Measurements from ENCODE around the gene SLC38A4. TPM values are rescaled to one million over a fixed set of nuclear protein-coding genes. Genes with fewer than 3 reads are reported as not detected.

The SLC38A4 gene
- total and polyA plus RNA-seq, 5 donors, result 0.59 to 2.0 (median 1.2) TPM

DNA sequence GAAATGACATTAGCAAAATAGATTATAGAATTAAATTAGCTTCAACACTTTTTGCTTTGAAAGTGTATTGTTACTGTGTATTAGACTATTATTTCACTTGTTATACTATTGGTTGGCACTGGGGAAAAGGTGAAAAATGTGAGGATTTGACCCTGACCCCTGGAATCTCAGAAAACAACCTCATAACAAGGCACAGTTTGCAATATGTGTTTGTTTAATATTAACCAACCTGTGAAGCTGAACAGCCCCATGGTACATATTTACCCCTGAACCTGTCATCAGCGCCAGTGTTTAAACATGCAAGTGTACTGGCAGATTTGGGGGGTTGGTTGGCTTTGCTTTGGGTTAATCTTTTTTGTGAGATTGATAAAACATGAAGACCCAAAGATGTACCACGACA is 11.7 kb downstream of the SLC38A4 start:
- Histone ChIP-seq H3K4me1 (ENCODE audit: control insufficient read depth, insufficient read depth, low read length) (no peaks in the 10 kb centered on the region), H3K27ac (ENCODE audit: low read length) (no peak overlapping the region), H3K4me3 (ENCODE audit: low read length) (no peak overlapping the region), H3K9me3 (ENCODE audit: control insufficient read depth, low read length) (no peaks in the 10 kb centered on the region), H3K27me3 (ENCODE audit: control insufficient read depth, insufficient read depth) (no peaks in the 10 kb centered on the region)
- 73% methylated on average over 2 of the region's 2 CpGs for WGBS
- intact Hi-C loops (cut with DNase I), result no loop called here
- DNase-seq (no peak), ATAC-seq (no peak)

GRCh38 chr12:46811185-46811584 is 14.6 kb downstream of the SLC38A4 start:
- WGBS, result 70% methylated on average over 1 of the region's 1 CpG
- Histone ChIP-seq H3K27ac (ENCODE audit: low read length) (no peak overlapping the region), H3K27me3 (ENCODE audit: control insufficient read depth, insufficient read depth) (no peaks in the 10 kb centered on the region), H3K9me3 (ENCODE audit: control insufficient read depth, low read length) (no peaks in the 10 kb centered on the region), H3K4me1 (ENCODE audit: control insufficient read depth, insufficient read depth, low read length) (no peaks in the 10 kb centered on the region), H3K4me3 (ENCODE audit: low read length) (no peak overlapping the region)
- intact Hi-C loops (cut with DNase I), result no loop called here
- ATAC-seq (no peak), DNase-seq (no peak)

DNA sequence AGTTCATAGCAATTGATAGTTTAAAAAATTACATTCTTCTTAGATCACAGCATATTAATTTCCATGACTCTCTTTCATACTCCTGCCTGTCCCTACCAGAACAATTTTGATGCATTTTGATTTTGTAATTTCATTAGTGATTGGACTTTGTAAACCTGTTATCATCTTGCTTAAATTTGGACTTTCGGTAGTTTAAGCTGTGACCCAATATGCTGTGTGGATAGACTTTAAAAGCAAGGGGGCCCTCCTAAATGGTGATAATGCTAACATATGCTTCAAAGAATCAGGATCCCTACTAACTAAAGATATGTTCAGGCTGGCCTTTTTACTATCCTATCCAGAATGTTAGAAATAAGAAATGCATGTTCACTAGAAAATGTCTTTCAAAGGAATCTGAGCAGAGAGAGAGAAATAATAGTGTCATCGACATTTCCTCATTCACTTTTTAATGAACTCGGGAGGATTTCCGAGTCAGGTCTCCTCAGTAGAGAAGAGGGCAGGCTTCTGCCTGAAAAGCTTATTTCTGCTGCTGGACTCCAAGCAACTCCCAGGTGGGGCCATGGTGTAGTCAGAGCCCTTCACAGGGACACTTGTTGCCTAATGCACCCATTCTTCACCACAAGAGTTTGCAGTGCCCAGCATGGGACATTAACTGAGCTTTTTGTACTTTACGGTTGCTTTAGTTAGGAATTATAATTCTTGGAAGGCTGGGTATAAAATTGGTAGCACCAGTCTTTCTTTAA is 16.7 kb downstream of the SLC38A4 start:
- no peak overlapping the region for H3K4me3 ChIP-seq (ENCODE audit: low read length)
- H3K9me3 ChIP-seq (ENCODE audit: control insufficient read depth, low read length), result no peaks in the 10 kb centered on the region
- intact Hi-C loops (cut with DNase I), result no loop called here
- no peaks in the 10 kb centered on the region for H3K4me1 ChIP-seq (ENCODE audit: control insufficient read depth, insufficient read depth, low read length)
- H3K27ac ChIP-seq (ENCODE audit: low read length), result no peak overlapping the region
- ATAC-seq (no peak), DNase-seq (no peak)
- no peaks in the 10 kb centered on the region for H3K27me3 ChIP-seq (ENCODE audit: control insufficient read depth, insufficient read depth)
- 84% methylated on average over 5 of the region's 5 CpGs for WGBS

DNA sequence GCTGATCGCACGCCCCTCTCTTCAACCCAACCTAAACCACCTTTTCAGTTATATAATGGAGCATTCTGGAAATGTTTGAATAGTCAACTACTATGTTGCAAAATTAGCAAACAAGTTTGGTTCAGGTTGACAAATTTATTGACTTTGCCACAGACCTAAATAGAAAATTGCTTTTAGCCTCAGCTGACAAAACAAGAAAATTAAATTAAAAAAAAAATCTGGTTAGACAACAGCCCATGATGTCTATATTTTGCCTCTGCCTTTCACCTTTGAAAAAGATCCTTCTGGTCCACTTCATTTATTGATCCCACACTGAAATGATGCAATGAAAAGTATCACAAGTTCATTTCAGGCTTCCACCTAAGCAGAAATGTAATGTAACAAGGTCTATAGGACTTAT is 17.5 kb downstream of the SLC38A4 start:
- Histone ChIP-seq H3K27me3 (ENCODE audit: control insufficient read depth, insufficient read depth) (no peaks in the 10 kb centered on the region), H3K9me3 (ENCODE audit: control insufficient read depth, low read length) (no peaks in the 10 kb centered on the region), H3K4me1 (ENCODE audit: control insufficient read depth, insufficient read depth, low read length) (no peaks in the 10 kb centered on the region), H3K4me3 (ENCODE audit: low read length) (no peak overlapping the region), H3K27ac (ENCODE audit: low read length) (no peak overlapping the region)
- no peak for ATAC-seq
- no peak for DNase-seq
- intact Hi-C loops (cut with DNase I), result no loop called here
- 98% methylated on average over 2 of the region's 2 CpGs for WGBS

GRCh38 chr12:46804054-46804453 is 21.7 kb downstream of the SLC38A4 start:
- intact Hi-C loops (cut with DNase I), result no loop called here
- Histone ChIP-seq H3K4me3 (ENCODE audit: low read length) (no peak overlapping the region), H3K27me3 (ENCODE audit: control insufficient read depth, insufficient read depth) (no peaks in the 10 kb centered on the region), H3K9me3 (ENCODE audit: control insufficient read depth, low read length) (no peaks in the 10 kb centered on the region), H3K27ac (ENCODE audit: low read length) (no peak overlapping the region), H3K4me1 (ENCODE audit: control insufficient read depth, insufficient read depth, low read length) (no peaks in the 10 kb centered on the region)
- DNase-seq, result no peak
- no peak for ATAC-seq
- WGBS, result 81% methylated on average over 3 of the region's 3 CpGs

DNA sequence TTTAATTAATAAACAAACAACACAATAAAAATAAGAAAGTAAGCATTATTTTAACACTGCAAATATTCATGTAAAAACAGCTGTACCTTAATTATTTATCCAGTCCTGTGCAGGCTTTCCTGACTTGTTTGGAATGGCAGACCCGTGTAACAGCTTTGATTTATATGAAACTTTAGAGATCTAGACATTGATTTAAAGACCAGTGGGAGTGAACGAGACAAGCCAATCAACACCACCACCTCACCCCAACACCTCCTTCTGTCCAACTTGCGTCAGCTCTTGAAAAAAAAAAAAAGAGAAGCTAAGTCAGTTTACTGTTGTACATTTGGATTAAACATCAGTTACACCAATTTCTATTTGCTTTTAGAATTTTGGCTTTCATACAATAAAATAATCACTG is 22.3 kb downstream of the SLC38A4 start:
- no peaks in the 10 kb centered on the region for H3K9me3 ChIP-seq (ENCODE audit: control insufficient read depth, low read length)
- intact Hi-C loops (cut with DNase I), result no loop called here
- no peak overlapping the region for H3K4me3 ChIP-seq (ENCODE audit: low read length)
- 44% methylated on average over 3 of the region's 3 CpGs for WGBS
- no peak for DNase-seq
- H3K4me1 ChIP-seq (ENCODE audit: control insufficient read depth, insufficient read depth, low read length), result no peaks in the 10 kb centered on the region
- no peak overlapping the region for H3K27ac ChIP-seq (ENCODE audit: low read length)
- H3K27me3 ChIP-seq (ENCODE audit: control insufficient read depth, insufficient read depth), result no peaks in the 10 kb centered on the region
- ATAC-seq, result no peak

- Histone ChIP-seq H3K4me1 (ENCODE audit: control insufficient read depth, insufficient read depth, low read length) (no peaks in the 10 kb centered on the region), H3K9me3 (ENCODE audit: control insufficient read depth, low read length) (no peaks in the 10 kb centered on the region), H3K27me3 (ENCODE audit: control insufficient read depth, insufficient read depth) (no peaks in the 10 kb centered on the region), H3K4me3 (ENCODE audit: low read length) (no peak overlapping the region), H3K27ac (ENCODE audit: low read length) (no peak overlapping the region)
- WGBS, result 45% methylated on average over 1 of the region's 1 CpG
- ATAC-seq, result no peak
- intact Hi-C loops (cut with DNase I), result no loop called here
- no peak for DNase-seq
Observed at GRCh38 chr12:46801293-46801692, 24.5 kb downstream of the SLC38A4 start.

DNA sequence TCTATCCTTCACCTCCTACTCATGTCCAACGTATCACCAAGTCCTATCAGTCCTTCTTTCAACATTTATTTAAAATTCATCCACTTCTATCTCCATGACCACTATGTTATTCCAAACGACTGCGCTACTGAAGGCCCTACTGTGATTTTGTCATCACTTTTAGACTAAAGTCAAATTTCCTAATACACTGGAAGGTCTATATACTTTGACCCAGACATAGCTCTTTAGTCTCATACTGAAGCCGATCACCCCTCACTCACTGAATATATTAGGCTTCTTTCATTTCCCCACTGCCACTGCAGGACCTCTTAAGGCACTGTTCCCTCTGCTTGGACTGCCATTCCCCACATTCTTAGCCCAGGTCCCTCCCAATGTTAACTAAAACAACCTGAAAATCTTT is 25.6 kb downstream of the SLC38A4 start:
- 81% methylated on average over 4 of the region's 4 CpGs for WGBS
- intact Hi-C loops (cut with DNase I), result no loop called here
- Histone ChIP-seq H3K9me3 (ENCODE audit: control insufficient read depth, low read length) (no peaks in the 10 kb centered on the region), H3K27ac (ENCODE audit: low read length) (no peak overlapping the region), H3K4me1 (ENCODE audit: control insufficient read depth, insufficient read depth, low read length) (no peaks in the 10 kb centered on the region), H3K4me3 (ENCODE audit: low read length) (no peak overlapping the region), H3K27me3 (ENCODE audit: control insufficient read depth, insufficient read depth) (no peaks in the 10 kb centered on the region)
- no peak for DNase-seq
- ATAC-seq, result no peak

- DNase-seq (no peak), ATAC-seq (no peak)
- WGBS, result 94% methylated on average over 2 of the region's 2 CpGs
- no peaks in the 10 kb centered on the region for H3K9me3 ChIP-seq (ENCODE audit: control insufficient read depth, low read length)
- no peaks in the 10 kb centered on the region for H3K27me3 ChIP-seq (ENCODE audit: control insufficient read depth, insufficient read depth)
- no peaks in the 10 kb centered on the region for H3K4me1 ChIP-seq (ENCODE audit: control insufficient read depth, insufficient read depth, low read length)
- H3K4me3 ChIP-seq (ENCODE audit: low read length), result no peak overlapping the region
- intact Hi-C loops (cut with DNase I), result no loop called here
- H3K27ac ChIP-seq (ENCODE audit: low read length), result no peak overlapping the region
Observed at GRCh38 chr12:46798648-46799047, 27.1 kb downstream of the SLC38A4 start.

DNA sequence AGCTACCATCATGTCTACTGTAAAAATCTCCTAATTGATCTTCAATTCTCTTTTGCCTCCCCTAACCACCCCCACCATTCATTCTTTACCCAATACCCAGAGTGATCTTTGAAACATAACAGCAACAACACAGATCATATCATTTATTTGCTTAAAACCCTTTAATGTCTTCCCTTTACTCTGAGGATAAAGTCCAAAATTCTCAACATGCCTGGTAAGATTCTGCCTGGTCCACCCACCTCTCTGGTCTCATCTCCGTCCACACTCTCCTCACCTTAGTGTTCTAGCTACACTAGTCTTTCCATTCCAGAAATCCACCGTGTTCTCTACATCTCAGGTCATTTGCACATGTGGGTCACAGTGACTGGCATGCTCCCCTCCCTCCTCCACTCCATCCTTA is 27.7 kb downstream of the SLC38A4 start:
- no peak for ATAC-seq
- no peak for DNase-seq
- Histone ChIP-seq H3K27ac (ENCODE audit: low read length) (no peak overlapping the region), H3K4me1 (ENCODE audit: control insufficient read depth, insufficient read depth, low read length) (no peaks in the 10 kb centered on the region), H3K4me3 (ENCODE audit: low read length) (no peak overlapping the region), H3K9me3 (ENCODE audit: control insufficient read depth, low read length) (no peaks in the 10 kb centered on the region), H3K27me3 (ENCODE audit: control insufficient read depth, insufficient read depth) (no peaks in the 10 kb centered on the region)
- 85% methylated on average over 2 of the region's 2 CpGs for WGBS
- intact Hi-C loops (cut with DNase I), result no loop called here

- Histone ChIP-seq H3K4me3 (ENCODE audit: low read length) (no peak overlapping the region), H3K27me3 (ENCODE audit: control insufficient read depth, insufficient read depth) (no peaks in the 10 kb centered on the region), H3K9me3 (ENCODE audit: control insufficient read depth, low read length) (no peaks in the 10 kb centered on the region), H3K4me1 (ENCODE audit: control insufficient read depth, insufficient read depth, low read length) (no peaks in the 10 kb centered on the region), H3K27ac (ENCODE audit: low read length) (no peak overlapping the region)
- intact Hi-C loops (cut with DNase I), result no loop called here
- DNase-seq, result no peak
- 95% methylated on average over 4 of the region's 4 CpGs for WGBS
- ATAC-seq, result no peak
Observed at GRCh38 chr12:46795988-46796387, 29.8 kb downstream of the SLC38A4 start.

All from right cardiac atrium (tissue), 5 donors.